ENCODE measurements around the gene RCAN2.

RCAN2 gene

DNA sequence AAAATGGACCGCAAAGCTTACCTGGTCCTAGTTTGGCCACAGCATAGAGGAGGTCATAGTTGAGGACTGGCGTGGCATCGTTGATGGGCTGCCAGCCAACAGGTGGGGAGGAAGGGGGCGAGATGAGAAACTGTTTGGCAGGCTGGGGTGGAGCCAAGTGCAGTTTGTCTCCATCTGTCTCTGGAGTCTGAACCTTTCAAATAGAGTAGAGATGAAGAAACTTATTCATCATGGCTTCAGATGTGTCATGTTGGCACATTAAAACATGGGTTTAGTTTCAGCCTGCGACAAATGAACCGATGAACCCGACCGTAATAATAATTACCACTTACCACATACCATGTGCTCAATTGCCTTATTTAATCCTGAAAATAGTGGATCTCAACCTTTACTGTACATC lies 244.5 kb downstream of the RCAN2 start:
- no peak for DNase-seq

- no peak for DNase-seq
Observed at GRCh38 chr6:46246081-46246480, 245.2 kb downstream of the RCAN2 start.

GRCh38 chr6:46244670-46245069 lies 246.6 kb downstream of the RCAN2 start:
- no peak for DNase-seq

DNA sequence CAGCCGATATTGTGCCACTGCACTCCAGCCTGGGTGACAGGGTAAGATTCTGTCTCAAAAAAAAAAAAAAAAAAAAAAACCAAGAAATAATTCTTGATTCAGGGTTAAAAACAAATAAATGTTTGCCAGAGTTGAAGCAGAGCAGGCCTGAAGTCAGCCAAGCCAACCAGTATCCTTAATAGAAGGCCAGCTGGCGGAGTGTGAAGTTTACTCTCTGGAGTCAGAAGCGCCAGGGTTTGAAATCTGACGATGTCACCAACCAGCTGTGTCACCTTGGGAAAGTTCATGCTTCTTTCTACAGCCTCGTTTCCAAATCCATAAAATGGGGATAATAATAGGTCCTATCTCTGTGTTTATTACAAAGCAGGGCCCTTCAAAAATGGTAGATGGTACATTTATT lies 247.5 kb downstream of the RCAN2 start:
- no peak for DNase-seq

GRCh38 chr6:46242921-46243320 lies 248.3 kb downstream of the RCAN2 start:
- DNase-seq = no peak

DNA sequence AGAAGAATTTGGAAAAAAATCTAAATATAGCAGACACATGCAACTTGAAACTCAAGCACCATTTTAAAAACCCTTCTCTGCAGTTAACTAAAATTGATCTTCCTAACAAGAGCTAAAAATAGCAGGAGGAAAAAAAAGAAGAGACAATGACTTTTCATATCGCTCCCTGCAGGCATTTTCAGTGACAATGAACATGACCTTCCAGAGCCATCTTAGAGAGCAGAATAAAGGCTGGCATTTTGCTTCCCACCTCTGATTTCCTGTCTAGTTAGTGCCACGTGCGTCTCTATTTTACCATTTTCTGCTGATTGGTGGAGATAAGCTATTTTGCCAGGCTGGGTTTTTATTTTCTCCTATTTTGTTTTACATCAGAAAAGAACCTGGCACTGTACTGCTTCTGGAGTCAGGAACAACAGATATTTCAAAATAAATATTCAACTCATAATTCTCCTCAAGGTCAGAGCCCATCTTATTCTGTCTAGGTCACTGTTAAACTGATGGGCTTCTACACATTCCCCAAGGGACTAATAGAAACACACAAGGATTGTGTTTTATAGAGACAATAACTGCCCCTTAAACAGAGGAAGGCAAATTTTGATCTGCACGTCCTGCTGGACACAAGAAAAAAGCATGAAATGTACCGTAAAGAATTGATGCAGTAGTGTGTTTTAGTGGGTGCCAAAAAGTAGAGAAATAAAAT lies 250.2 kb downstream of the RCAN2 start:
- no peak for DNase-seq

DNA sequence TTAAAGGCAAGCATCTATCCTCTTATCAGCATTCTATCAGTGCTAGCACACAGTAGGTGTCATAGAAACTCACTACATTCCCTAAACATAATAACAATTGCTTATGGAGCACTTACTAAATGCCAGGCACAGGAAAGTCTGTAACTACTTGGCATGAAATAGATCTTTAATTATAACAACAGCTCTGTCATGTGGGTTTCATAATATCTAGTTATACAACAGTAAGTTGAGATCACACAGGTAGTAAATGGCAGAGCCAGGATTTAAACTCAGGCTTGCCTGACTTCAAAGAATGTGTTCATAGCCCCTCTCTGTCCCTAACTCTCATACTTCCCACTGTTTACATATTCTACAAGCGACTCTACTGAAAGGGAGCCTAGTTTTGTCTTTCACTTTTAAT lies 254.5 kb downstream of the RCAN2 start:
- no peak for DNase-seq

DNA sequence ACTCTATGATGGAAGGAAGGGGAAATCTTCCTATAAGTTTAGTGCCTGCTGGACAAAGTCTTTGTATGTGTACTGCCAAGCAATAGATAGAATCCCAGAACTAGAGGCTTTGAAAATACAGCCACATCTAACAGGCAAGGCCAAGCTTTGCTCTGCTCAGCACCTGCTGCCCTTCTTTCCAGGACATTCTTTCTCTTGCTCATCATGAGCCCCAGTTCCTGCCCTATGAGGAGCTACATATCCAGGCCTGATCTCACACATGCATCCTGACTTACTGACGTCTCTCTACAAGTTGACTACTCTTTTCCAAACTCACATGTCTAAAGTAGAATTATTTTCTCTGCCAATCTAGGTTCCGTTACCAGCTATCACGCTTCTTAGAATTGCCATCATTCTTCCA lies 256.0 kb downstream of the RCAN2 start:
- no peak for DNase-seq

GRCh38 chr6:46234700-46235099 lies 256.5 kb downstream of the RCAN2 start:
- DNase-seq = no peak

GRCh38 chr6:46234156-46234556 lies 257.1 kb downstream of the RCAN2 start:
- DNase-seq = no peak

- DNase-seq = no peak
Observed at GRCh38 chr6:46233129-46233528, 258.1 kb downstream of the RCAN2 start.

DNA sequence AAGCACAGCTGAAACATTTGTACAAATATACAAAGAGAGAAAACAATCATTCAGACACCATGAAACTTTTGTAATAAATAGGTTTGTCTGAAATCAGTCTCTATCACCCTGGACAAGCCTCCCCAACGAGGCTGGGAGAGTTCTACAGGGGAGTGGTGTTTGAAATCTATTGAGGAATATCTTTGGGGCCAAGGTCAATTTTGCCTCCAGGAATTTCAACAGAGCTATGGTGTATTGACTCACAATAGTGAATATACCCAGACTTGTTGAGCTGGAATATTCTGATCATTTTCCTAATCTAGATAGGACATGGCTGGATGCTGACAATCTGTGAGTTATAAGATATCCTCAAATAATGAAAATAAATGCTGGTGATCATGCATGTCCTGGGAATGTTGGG lies 269.0 kb downstream of the RCAN2 start:
- no peak for DNase-seq

DNA sequence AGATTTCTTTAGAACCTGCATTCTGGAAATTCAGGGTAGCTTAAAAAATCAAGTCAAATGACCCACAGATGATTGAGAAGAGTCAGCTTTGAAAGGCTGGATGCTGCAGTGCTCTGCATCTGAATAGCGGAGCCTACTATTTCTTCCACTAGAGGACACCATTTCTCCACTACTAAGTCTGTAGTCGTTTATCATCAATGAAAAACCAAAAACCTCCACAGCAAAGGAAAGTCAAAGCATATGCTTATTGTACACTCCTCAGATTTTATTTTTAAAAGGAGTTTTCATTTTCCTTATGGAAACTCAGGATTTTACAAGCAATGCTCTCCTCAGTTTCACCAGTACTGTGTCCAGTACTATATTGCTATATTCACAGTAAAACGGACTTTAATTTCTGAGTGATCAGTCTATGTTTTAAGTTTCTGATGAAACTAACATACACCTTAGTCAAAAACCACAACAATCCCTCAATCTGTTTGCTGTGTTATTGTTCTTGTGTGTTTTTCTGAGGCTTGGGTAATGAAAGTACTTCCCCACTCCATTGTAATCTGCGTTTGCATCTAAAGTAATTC lies 269.9 kb downstream of the RCAN2 start:
- no peak for DNase-seq

DNA sequence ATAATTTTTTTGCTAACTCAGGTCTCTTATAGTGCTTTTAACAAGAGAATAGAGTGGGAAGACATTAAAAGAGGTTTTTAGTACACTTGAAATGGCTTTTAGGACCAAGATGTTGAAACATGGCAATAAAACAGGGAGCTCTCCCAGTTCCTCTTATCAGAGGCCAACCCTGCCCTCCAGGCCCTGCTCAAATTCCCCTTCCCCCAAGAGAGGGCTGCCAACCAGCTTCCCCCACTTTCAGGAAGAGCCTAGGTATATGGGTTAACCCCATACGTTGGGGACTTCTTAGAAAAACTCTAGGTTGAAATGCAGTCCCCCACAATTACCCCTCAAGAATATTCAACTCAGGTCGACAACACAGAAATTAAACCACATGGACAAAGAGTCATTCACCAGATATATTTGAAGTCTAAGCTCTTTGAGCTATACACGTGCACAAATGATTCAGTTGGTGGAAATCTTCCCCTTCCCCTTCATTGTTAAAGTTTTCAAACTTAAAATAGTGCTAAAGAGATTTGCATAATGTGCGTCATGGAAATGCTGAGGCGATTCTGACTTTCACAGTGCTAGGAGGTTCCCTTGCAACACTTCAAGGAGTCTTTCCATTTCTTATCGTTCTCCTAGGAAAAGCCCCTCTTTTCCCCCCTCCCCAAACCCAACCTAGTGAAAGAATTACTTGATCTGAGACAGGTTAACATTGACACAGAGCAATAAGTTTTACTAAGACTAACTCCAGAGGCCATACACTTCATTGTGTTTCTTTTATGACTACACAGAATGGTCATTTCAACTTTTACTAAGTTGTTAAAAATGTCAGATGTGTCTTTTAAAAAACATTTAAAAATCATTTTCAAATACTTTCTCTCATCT lies 270.7 kb downstream of the RCAN2 start:
- peak; percentile 46 for DNase-seq

GRCh38 chr6:46219661-46220060 lies 271.6 kb downstream of the RCAN2 start:
- no peak for DNase-seq

GRCh38 chr6:46218457-46218856 lies 272.8 kb downstream of the RCAN2 start:
- DNase-seq = no peak

DNA sequence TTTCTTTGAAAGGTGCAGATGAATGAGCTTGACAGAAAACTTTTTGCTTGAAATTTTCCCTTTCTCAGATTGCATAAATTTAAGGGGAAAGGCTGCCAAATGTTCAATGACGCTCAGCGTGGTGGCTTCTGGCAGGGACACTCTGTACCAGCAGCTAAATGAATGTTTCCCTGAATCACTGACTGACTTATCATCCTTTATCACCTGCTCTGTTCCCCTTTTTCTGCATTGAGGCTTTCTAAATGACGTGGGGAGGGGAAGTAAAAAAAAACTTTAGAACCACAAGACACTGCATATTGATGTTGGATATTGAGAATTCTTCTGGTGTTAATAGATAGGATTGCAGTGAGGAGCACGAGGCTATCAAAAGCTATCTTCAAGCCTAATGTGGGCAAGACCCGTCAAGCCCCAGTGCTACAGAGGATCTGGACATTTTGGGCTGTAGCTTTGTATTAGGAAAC lies 273.5 kb downstream of the RCAN2 start:
- peak; percentile 53 for DNase-seq

DNA sequence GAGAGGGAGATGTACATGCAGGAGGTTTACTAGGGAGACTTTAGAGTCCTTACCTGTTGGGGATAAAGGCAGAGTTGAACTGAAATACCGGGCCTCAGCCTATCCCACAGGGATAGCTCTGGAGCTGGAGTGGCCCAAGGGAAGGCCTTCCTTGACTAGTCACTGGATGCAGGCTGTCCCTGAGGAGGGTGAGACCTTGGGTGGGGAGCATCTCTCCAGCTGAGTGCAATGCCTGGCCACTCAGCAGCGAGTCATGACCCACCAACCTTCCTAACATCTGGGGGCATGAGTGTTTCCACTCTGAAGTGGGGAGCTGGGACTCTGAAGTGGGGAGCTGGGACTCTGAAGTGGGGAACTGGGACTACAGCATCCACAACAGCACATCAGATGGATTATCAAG lies 274.4 kb downstream of the RCAN2 start:
- DNase-seq = no peak

DNA sequence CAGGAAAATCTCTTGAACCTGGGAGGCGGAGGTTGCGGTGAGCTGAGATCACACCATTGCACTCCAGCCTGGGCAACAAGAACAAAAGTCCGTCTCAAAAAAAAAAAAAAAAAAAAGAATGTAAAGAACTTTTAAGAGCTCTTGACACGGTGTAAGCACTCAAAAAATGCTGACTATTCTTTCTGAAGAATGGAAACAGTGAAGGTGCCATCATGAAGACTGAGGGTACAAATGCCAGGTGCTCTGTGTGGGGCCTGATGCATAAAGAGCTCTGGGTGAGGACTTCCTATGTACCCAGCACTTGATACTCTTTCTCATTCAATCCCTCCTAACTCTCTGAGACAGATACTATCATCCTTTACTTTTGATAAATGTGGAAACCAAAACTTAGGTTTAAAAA lies 275.5 kb downstream of the RCAN2 start:
- DNase-seq = no peak

DNA sequence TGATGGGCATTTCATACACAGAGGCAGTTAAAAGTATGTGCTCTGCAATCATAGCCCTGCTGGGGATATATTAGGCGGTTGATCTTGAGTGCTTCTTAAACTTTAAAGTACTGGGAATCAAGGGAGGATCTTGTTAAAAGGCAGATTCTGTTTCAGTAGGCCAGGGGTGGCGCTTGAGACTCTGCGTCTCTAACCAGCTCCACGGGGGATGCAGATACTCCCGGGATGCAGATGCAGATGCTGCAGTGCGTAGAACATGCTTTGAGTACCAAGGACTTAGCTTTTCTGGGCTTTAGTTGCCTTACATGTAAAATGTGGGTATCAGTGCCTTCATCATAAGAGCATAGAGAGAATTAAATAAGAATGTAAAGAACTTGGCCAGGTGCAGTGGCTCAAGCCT lies 276.0 kb downstream of the RCAN2 start:
- DNase-seq = no peak

DNA sequence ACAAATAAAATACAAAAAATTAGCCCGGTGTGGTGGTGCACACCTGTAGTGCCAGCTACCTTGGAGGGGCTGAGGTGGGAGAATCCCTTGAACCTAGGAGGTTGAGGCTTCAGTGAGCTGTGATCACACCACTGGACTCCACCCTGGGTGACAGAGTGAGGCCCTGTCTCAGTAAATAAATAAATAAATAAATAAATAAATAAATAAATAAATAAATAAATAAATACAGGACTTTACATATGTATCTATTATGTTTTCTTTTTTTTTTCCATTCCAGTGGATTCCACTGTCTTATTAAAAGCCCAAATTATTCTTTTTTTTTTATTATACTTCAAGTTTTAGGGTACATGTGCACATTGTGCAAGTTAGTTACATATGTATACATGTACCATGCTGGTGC lies 279.3 kb downstream of the RCAN2 start:
- no peak for DNase-seq

- DNase-seq = no peak
Observed at GRCh38 chr6:46210294-46210693, 281.0 kb downstream of the RCAN2 start.

DNA sequence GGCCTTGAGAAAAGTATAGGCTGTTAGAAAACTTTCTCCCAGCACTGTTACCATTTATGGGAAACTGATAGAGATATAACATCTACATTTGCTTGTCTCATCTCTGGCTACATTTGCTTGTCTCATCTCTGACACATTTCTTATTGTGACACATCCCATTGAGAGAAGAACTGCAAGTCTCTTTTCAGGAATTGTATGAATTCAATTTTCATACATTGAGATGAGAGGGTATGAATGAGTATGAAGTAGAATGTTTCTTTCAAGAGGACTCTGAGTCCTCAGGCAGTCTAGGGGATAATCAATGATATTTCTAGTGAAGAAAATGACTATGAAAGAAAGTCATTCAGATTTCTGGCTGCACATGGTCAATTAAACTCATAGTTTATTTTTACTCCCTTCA lies 282.9 kb downstream of the RCAN2 start:
- no peak for DNase-seq

DNA sequence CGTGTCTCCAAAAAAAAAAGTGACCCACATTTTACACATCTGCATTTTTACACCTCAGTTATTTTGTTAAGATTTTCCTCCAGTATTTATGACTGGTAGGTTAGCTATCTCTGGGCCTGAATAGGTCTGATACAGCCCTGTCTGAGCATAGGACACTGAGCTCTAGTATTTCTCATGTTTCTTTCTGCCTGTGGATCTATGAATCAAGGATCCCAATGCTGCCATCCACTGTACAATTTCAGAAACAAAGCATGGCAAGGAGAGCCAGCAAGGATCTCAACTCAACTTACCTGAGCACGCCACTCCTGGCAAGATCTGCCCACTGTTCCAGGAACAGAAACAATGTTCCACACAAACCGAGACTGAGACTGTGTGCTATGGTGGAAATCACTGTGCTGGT lies 284.1 kb downstream of the RCAN2 start:
- no peak for DNase-seq
